Measurements from ENCODE around the gene LAP3. TPM values are rescaled to one million over a fixed set of nuclear protein-coding genes. Genes with fewer than 3 reads are reported as not detected.
"Not testable (repeated sequence)": the region's sequence is repeated elsewhere in the genome, so short reads cannot be mapped to it uniquely, and the experiment has no call there.

The LAP3 gene
- total RNA-seq, 2 experiments from 2014 or later = 180 to 182 TPM

DNA sequence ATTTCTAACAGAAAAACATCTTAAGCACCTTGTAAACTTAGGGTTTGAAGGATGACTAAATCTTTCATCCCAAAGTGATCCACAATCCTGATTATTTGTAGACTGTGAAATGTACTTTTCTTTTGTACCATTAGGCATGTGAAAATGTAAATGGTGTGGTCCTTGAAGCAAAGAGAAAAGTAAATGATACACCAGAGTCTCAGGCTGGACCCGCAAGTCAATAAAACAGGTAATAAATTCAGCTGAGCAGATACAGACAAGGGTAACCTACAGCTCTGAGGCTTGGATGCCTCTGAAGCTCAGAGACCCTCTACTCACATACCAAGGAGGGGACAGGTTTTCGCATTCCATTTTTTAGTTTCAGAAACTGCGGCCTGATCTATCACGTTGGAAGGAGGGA, 2.8 kb upstream of the LAP3 start:
- CTCF ChIA-PET = interaction anchor here (1.0 to 1.6 kb wide), 2 partner anchors 25 to 234 kb away, joined by 5 to 6 read pairs; no protein-coding TSS in a partner anchor
- Mint-ChIP-seq H3K36me3 (ENCODE audit: low read depth) (peaks cover 16% of the 10 kb centered on the region), H3K27me3 (no peaks in the 10 kb centered on the region), H3K4me1 (peaks cover 20% of the 10 kb centered on the region), H3K27ac (no peak overlapping the region), H3K4me3 (no peak overlapping the region), H3K9me3 (no peaks in the 10 kb centered on the region)
- DNase-seq = no peak
- POLR2A ChIA-PET = interaction anchor here (1.0 to 2.1 kb wide), 2 partner anchors 40 to 236 kb away, joined by 3 to 8 read pairs; partner anchors contain the start of genes DCAF16, MED28 and NCAPG

DNA sequence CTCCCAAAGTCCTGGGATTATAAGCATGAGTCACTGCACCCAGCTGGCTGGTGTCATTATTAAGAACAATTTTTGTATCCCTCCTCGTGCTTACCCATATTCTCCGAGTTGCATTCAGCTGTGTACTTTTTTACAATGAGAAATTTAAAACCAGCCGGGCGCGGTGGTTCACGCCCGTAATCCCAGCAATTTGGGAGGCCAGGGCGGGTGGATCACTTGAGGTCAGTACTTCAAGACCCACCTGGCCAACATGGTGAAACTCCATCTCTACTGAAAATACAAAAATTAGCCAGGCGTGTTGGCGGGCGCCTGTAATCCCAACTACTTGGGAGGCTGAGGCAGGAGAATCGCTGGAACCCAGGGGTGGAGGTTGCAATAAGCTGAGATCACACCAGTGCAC, 1.8 kb upstream of the LAP3 start:
- Mint-ChIP-seq H3K4me1 (peaks cover 29% of the 10 kb centered on the region), H3K36me3 (ENCODE audit: low read depth) (peaks cover 25% of the 10 kb centered on the region), H3K27ac (peak overlapping the region; percentile 35)
- not testable (repeated sequence) for H3K4me3 Mint-ChIP-seq, H3K27me3 Mint-ChIP-seq, DNase-seq, H3K9me3 Mint-ChIP-seq
- POLR2A ChIA-PET = interaction anchor here (0.9 to 4.6 kb wide), 5 partner anchors 21 to 235 kb away, joined by 3 to 146 read pairs (median 4); partner anchors contain the start of genes DCAF16, MED28 and NCAPG
- CTCF ChIA-PET = interaction anchor here (0.6 to 4.7 kb wide), 4 partner anchors 21 to 235 kb away, joined by 3 to 37 read pairs (median 7); partner anchors contain the start of genes DCAF16 and NCAPG

DNA sequence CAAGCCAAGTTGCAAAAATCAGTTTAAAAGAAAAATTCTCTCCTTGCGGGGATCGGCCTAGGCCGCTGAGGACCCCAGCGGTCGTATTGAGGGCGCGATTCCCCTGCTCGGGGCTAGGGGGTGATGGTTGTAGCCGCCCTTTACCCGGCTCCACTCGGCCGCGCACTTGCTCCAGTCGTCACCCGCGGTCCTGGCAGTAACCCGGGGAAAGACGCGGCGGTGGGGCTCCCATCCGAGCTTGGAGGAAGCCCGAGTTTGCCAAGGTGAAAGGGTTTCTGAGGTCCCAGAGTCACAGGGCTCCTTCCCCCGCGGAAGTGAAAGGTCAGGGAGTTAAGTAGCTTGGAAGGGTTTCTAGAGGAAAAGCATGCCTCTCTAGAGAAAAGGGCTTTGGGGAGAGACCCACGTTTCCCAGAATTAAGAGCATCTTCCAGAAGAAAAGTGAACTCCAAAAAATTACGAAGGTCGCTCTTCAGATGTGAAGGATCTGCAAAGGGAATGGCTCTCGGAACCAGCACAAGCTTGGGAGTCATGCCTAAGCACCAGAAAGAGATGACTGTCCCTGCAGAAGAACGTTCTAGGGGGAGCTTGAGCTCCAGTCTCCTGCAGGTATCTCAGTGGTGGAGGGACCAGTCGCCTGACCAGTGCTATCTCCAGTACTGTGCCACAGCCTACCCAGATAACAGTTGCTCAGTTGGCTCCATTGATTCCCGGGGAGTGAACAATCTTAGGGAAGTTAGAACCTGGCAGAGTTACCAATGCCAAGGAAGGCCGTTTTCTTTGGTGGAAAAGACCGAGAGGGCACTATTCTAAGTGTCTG, 875 bp downstream of the LAP3 start:
- H3K4me1 Mint-ChIP-seq = peaks cover 46% of the 10 kb centered on the region
- CTCF ChIA-PET = interaction anchor here (0.7 to 4.7 kb wide), 8 partner anchors 15 to 232 kb away, joined by 3 to 37 read pairs (median 4); partner anchors contain the start of genes DCAF16, MED28 and NCAPG
- POLR2A ChIA-PET = interaction anchor here (0.9 to 4.6 kb wide), 19 partner anchors 9 to 444 kb away, joined by 3 to 146 read pairs (median 6); partner anchors contain the start of genes DCAF16, LCORL, MED28 and NCAPG
- no peaks in the 10 kb centered on the region for H3K27me3 Mint-ChIP-seq
- H3K9me3 Mint-ChIP-seq = no peaks in the 10 kb centered on the region
- H3K36me3 Mint-ChIP-seq (ENCODE audit: low read depth) = peaks cover 50% of the 10 kb centered on the region
- H3K4me3 Mint-ChIP-seq = peak overlapping the region; percentile 97
- peak overlapping the region; percentile 99 for H3K27ac Mint-ChIP-seq
- DNase-seq = peak; percentile 27

DNA sequence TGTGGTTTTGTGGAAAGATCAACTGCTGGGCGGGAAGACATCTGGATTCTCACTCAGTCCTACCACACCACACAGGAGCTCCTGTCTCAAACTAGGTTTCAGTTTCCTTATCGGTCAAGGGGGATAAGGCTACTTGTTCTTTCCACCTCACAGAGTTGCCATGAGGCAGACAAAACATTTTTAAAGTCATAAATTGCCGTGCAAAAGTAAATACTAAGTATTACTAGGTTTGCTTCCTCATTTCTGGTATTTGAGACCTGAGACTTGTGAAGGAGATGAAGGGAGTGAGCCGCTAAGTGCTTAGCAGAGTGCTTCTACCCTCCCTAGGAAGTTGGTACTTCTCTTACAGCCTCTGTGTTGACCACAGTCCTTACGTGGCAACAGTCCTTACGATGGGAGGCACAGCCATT, 1.5 kb downstream of the LAP3 start:
- peak overlapping the region; percentile 99 for H3K27ac Mint-ChIP-seq
- H3K27me3 Mint-ChIP-seq = no peaks in the 10 kb centered on the region
- peak; percentile 24 for DNase-seq
- H3K4me3 Mint-ChIP-seq = peak overlapping the region; percentile 97
- POLR2A ChIA-PET = interaction anchor here (0.9 to 4.6 kb wide), 17 partner anchors 9 to 444 kb away, joined by 3 to 146 read pairs (median 6); partner anchors contain the start of genes DCAF16, LCORL, MED28 and NCAPG
- H3K36me3 Mint-ChIP-seq (ENCODE audit: low read depth) = peaks cover 56% of the 10 kb centered on the region
- peaks cover 46% of the 10 kb centered on the region for H3K4me1 Mint-ChIP-seq
- H3K9me3 Mint-ChIP-seq = no peaks in the 10 kb centered on the region
- CTCF ChIA-PET = interaction anchor here (1.0 to 4.7 kb wide), 7 partner anchors 16 to 252 kb away, joined by 3 to 37 read pairs (median 4); partner anchors contain the start of genes DCAF16, MED28 and NCAPG

DNA sequence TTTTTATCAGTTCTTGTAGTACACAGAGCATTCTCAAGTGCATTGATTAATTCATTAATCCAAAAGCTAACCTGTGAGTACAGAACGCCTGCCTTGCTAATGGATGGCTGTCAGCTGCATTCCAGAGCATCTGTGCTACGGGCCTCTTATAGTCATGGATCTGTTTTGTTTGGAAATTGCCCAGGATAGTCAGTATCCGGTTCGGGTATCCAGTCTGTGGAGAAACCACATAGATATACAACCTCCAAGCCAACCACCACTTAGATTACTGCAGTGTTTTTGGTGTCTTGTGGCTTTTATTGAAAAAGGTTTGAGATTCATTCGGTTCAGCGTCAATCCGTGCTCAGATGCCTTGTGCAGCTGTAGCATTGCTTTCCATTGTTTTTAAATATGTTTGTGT, 4.0 kb downstream of the LAP3 start:
- Mint-ChIP-seq H3K9me3 (no peaks in the 10 kb centered on the region), H3K36me3 (ENCODE audit: low read depth) (peaks cover 81% of the 10 kb centered on the region), H3K4me3 (no peak overlapping the region), H3K4me1 (peaks cover 43% of the 10 kb centered on the region), H3K27ac (no peak overlapping the region), H3K27me3 (no peaks in the 10 kb centered on the region)
- POLR2A ChIA-PET = no interaction called here
- CTCF ChIA-PET = no interaction called here
- DNase-seq = no peak

DNA sequence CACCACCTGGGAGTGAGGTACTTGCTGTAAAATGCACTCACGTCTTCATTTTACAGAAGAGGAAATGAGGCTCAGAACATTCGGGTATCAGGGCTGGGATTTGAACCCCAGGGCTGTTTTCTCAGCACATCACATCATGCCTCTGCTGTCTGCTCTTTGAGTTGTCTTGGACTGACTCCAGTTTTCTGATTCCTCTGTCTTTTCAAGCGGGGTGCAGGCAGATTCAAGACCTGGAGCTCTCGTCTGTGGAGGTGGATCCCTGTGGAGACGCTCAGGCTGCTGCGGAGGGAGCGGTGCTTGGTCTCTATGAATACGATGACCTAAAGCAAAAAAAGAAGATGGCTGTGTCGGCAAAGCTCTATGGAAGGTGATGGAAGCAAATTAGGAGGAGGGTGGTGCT, 6.3 kb downstream of the LAP3 start:
- Mint-ChIP-seq H3K9me3 (no peaks in the 10 kb centered on the region), H3K4me1 (peaks cover 42% of the 10 kb centered on the region), H3K27me3 (no peaks in the 10 kb centered on the region), H3K27ac (no peak overlapping the region), H3K4me3 (no peak overlapping the region), H3K36me3 (ENCODE audit: low read depth) (peaks cover 93% of the 10 kb centered on the region)
- no peak for DNase-seq
- POLR2A ChIA-PET = interaction anchor here (1.3 to 2.5 kb wide), 2 partner anchors 9 to 30 kb away, joined by 4 to 14 read pairs; partner anchors contain the start of gene MED28
- CTCF ChIA-PET = interaction anchor here (1.3 kb wide), 1 partner anchor 34 kb away, joined by 7 read pairs; no protein-coding TSS in a partner anchor

DNA sequence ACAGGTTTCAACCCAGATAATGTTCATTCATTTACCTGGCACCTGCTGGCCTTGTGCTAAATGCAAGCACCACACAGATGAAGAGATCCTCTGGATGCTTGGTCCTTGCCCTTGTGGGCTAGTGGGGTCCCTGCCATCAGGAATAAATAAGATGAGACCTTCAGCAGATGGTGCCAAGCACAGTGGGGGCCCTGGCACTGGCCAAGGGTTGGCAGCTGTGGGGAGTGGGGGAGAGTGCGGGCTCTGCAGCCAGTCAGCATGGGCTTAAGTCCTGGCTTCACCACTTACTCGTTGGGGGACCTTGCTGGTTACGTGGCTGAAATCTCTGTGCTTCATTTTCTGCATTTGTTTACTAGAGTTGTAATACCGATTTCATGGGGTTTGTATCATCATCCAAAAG, 6.9 kb downstream of the LAP3 start:
- ChIA-PET CTCF (interaction anchor here (1.3 kb wide), 1 partner anchor 35 kb away, joined by 7 read pairs; no protein-coding TSS in a partner anchor), POLR2A (interaction anchor here (0.7 to 2.5 kb wide), 4 partner anchors 8 to 34 kb away, joined by 3 to 14 read pairs (median 4); partner anchors contain the start of gene MED28)
- no peak overlapping the region for H3K4me3 Mint-ChIP-seq
- peaks cover 39% of the 10 kb centered on the region for H3K4me1 Mint-ChIP-seq
- no peak for DNase-seq
- H3K27ac Mint-ChIP-seq = no peak overlapping the region
- H3K27me3 Mint-ChIP-seq = no peaks in the 10 kb centered on the region
- H3K9me3 Mint-ChIP-seq = no peaks in the 10 kb centered on the region
- H3K36me3 Mint-ChIP-seq (ENCODE audit: low read depth) = peaks cover 93% of the 10 kb centered on the region

DNA sequence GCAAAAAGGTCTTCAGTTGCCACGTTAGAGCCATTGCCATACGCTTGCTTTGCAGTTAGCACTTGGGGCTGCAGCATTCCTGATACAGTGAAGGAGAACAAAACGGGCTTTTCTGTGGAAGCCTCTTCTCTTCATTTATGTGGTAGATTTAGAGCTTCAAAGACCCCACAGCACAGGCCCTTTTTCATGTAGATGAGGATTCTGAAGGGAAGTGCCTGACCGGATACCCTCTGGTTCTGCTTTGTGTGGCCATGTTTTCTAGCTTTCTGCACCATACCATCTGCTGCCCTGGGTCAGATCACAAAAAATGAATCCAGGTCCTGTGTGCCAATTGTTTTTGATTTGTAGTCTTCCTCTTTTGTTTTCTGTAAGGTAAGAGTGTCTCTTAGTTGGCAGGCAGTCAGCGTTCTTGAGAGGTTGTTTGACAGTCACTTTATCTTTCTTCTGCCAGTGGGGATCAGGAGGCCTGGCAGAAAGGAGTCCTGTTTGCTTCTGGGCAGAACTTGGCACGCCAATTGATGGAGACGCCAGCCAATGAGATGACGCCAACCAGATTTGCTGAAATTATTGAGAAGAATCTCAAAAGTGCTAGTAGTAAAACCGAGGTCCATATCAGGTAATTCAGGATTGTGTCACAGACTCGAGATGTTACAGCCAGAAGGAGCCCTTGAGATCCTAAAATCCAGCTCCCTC, 7.7 kb downstream of the LAP3 start:
- Mint-ChIP-seq H3K36me3 (ENCODE audit: low read depth) (peaks cover 92% of the 10 kb centered on the region), H3K27me3 (no peaks in the 10 kb centered on the region), H3K4me1 (peaks cover 34% of the 10 kb centered on the region), H3K27ac (no peak overlapping the region), H3K4me3 (no peak overlapping the region), H3K9me3 (no peaks in the 10 kb centered on the region)
- DNase-seq = no peak
- ChIA-PET POLR2A (interaction anchor here (0.7 to 1.9 kb wide), 3 partner anchors 19 to 34 kb away, joined by 3 to 4 read pairs (median 4); partner anchors contain the start of gene MED28), CTCF (interaction anchor here (1.3 kb wide), 1 partner anchor 36 kb away, joined by 7 read pairs; no protein-coding TSS in a partner anchor)

DNA sequence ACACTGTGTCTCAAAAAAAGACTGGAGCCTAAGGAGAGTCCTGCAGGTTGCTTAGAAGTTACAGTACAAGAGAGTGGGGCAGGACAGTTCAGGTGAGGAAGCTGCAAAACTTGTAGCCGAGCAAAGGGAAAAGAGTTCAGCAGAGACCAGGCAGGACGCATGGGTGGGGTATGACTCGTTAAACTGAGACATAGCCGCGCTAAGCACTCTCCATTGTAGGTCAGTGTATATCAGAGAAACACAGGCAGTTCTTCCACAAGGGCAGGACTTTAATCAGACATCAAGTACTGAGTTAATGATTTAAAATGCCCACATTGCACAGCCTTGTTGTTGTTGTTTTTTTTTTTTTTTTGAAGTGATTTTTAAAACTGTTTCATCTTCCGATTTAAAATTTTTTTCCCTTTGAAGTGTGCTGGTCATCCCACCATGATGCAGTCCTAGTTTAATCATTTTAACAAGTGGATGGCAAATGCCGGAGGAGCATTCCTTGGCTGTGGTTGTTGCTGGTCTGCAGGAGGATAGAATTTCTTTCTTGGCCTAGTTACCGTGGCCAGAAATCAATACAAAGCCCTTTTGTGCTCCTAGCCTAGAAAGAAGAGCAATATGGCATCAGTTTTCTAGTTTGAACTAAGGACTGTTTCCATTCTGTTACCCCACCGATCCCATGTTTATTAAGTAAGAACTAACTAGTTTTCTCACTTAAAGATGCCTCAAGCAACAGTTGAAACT, 10.3 kb downstream of the LAP3 start:
- CTCF ChIA-PET = no interaction called here
- Mint-ChIP-seq H3K9me3 (no peaks in the 10 kb centered on the region), H3K27ac (no peak overlapping the region), H3K36me3 (ENCODE audit: low read depth) (peaks cover 84% of the 10 kb centered on the region), H3K27me3 (no peaks in the 10 kb centered on the region), H3K4me1 (peaks cover 22% of the 10 kb centered on the region), H3K4me3 (no peak overlapping the region)
- POLR2A ChIA-PET = interaction anchor here (0.8 to 3.1 kb wide), 3 partner anchors 10 to 224 kb away, joined by 3 to 13 read pairs (median 3); partner anchors contain the start of genes DCAF16, LAP3 and NCAPG
- DNase-seq = no peak

DNA sequence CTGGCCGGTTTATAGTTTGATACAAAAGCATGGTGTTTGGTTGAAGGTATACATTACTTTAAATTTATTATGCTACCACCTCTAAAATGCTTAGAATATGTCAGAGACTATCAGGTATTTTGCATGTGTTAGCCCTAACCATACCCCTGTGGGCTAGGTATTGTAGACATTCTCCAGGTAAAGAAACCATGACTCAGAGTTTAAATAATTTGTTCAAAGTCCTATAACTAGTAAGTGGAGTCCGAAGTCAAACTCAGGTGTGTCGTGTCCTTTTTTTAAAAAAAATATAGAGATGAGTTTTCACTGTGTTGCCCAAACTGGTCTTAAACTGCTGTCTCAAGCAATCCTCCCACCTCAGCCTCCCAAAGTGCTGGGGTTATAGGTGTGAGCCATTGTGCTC, 12.4 kb downstream of the LAP3 start:
- Mint-ChIP-seq H3K27me3 (no peaks in the 10 kb centered on the region), H3K9me3 (no peaks in the 10 kb centered on the region), H3K4me1 (peaks cover 32% of the 10 kb centered on the region), H3K27ac (no peak overlapping the region), H3K36me3 (ENCODE audit: low read depth) (peaks cover 83% of the 10 kb centered on the region), H3K4me3 (no peak overlapping the region)
- ChIA-PET POLR2A (interaction anchor here (3.1 kb wide), 1 partner anchor 12 kb away, joined by 13 read pairs; the partner anchor contains the start of gene LAP3), CTCF (no interaction called here)
- DNase-seq = no peak

DNA sequence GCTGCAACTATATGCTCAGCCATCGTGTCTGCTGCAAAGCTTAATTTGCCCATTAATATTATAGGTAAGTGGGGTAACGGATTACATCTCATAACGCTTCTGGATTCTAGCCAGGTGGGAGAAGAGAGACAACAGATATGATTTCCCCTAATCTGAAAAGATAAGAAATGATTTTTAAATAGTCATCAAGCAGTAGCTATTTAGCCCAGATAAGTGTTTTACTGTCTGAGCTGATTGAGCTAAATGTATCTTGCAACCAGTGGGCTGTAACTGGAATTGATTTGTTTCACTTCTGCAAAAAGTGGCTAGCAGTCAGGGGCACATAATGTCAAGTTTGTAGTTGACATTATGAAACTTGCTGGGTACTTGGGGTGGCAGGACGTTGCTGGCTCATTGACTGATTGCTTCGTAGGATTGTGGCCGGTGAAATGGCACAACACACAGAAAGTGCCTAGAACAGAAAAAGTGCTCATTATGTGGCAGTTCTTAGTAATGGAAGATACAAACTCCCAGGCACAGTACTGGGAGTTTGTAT, 18.5 kb downstream of the LAP3 start:
- no peak overlapping the region for H3K27ac Mint-ChIP-seq
- H3K36me3 Mint-ChIP-seq (ENCODE audit: low read depth) = peaks cover 67% of the 10 kb centered on the region
- ChIA-PET POLR2A (interaction anchor here (2.1 kb wide), 1 partner anchor 19 kb away, joined by 6 read pairs; the partner anchor contains the start of gene MED28), CTCF (interaction anchor here (1.0 to 1.7 kb wide), 2 partner anchors 8 to 19 kb away, joined by 3 to 7 read pairs; partner anchors contain the start of gene MED28)
- H3K27me3 Mint-ChIP-seq = no peaks in the 10 kb centered on the region
- no peaks in the 10 kb centered on the region for H3K9me3 Mint-ChIP-seq
- H3K4me1 Mint-ChIP-seq = peaks cover 18% of the 10 kb centered on the region
- no peak overlapping the region for H3K4me3 Mint-ChIP-seq
- DNase-seq = no peak
